ENCODE data around the gene KRTAP10-2.
A peak's percentile ranks its signal among the peaks of the same experiment; 100 is the strongest.
"Not testable (repeated sequence)": the region's sequence is repeated elsewhere in the genome, so short reads cannot be mapped to it uniquely, and the experiment has no call there.

KRTAP10-2 gene

DNA sequence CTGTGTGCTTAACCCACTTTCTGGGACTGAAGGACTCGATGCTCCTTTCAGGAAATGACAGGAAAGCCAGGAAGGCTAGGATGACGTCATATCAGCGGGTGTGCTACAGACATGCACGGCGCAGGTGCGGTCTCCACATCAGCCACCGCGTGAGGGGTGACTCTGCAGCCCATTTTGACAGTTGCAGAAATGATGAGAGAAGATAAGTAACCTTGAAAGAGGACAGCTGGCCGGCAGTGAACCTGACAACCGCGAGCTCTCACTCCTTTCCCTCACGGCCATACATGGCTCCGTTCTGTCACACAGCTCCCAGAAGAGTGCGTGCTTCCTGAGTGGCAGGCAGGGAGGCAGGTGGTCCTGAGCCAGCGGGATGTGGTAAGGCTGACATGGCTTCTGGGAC, 30.8 kb upstream of the KRTAP10-2 start:
- DNase-seq, result no peak

DNA sequence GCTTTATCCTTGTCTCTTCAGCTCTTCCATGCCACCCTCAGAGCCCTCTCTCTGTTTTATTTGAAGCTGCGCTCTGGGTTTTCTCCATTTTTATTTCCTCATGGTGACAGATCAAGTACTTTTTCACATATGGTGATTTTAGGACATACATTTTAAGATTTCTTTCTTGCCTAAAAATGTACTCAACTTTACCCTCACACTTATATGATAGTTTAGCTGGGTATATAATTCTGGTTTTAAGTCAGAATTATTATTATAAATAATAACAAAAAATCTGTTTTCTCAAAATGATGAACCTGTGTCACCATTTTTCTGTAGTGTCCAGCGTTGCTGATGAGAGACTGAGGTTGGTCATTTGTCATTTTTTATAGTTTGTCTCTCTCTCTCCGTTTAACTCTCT, 29.9 kb upstream of the KRTAP10-2 start:
- DNase-seq, result no peak

DNA sequence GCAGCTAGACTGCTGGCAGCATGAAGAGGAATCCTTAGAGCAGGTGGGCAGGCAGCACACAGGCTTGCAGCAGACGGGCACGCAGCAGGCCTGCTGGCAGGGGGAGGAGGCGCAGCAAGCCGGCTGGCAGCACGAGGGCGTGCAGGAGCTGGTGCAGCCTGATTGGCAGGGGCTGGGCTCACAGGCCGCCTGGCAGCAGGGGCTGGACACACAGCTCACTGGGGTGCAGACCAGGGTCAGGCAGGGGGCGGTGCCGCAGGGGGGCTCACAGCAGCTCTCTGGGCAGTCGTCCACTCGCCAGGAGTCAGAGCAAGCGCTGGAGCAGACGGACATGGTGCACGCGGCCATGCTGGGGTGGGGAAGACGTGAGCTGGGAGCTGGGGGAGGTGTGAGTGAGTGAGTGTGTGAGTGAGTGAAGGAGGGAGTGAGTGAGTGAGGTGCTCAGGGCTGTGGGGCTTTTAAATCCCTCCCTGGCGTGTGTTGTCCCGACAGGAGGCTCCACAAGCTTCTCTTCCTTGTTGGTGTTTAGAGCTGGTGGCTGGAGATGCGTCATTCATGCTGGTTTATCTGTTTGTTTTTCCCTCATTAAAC, 29.0 kb upstream of the KRTAP10-2 start, which contains the start of gene KRTAP10-5:
Gene KRTAP10-5 (minus strand): TSS at position 374 of the 591 bp plus-strand sequence. CDS start 26 bp downstream, at position 348.
- DNase-seq, result not testable (repeated sequence)

DNA sequence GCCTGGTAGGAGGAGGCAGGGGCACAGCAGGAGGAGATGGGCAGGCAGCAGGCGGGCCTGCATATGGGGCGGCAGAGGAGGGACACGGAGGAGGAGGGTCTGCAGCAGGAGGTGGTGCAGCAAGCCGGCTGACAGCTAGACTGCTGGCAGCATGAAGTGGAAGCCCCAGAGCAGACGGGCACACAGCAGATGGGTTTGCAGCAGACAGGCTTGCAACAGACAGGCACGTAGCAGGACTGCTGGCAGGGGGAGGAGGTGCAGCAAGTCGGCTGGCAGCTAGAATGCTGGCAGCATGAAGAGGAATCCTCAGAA, 28.5 kb upstream of the KRTAP10-2 start:
- no peak for DNase-seq

DNA sequence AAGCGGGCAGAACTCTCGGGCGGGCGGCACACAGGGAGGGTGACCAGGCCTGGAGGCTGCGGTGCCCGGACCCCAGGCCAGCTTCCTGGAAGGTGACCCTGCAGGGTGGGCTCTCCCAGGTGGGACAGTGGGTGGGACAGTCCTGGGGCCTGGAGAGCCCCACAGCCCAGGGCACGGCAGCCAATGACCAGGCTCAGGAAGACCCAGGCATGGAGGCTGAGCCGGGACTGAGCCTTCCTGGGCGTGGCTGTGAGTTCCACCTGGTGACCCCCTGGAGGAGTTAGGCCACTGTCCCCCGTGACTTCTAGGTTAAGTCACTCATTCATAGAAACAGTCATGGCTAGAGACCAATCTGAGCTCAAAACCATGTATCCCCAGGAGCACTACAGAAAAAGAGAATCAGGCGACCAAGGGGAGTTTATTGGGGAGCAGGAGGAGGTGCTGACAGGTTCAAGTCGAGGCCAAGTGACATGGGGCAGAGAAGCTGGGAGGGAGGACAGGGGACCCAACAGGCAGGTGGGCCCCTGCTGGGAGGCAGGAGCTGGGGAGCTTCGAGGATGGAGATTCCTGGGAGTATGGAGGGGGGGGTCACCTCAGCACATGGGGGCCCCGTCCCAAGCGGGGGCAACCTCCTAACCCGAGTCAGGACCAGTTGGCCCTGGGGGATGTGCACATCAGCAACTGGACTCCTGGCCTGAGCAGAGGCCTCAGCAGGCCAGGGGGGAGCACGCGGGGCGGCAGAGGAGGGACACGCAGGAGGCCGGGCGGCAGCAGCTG, 27.9 kb upstream of the KRTAP10-2 start:
- DNase-seq, result no peak

DNA sequence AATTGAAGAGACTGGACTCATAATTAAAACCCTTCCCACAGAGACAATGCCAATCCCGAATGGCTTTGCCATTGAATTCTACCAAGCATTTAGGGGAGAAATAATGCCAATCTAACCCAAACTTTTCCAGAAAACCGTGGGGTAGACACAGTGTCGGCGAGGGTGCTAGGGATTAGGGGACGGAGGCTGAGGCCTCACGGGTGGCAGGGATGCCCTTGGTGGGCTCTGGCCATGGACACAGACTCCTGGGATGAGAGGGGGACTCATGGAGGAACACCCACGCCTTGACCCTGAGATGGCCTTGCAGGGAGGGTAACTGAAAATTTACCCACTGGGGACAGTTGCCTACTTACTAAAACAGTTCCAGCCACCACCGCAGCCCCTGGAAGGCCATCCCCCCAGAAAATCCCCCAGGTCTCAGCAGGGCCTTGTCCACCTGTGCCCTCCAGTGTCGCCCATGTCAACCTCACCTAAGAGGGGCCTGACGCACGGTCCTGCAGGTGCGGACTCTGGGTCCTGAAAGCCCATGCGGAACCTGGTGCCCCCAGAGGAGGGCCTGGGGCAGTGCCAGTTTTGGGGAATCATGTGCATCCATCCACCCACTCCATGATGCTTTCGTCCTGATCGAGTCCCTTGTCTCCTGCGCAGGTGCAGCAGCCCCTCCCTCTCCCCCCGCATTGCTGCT, 27.2 kb upstream of the KRTAP10-2 start:
- DNase-seq, result no peak

DNA sequence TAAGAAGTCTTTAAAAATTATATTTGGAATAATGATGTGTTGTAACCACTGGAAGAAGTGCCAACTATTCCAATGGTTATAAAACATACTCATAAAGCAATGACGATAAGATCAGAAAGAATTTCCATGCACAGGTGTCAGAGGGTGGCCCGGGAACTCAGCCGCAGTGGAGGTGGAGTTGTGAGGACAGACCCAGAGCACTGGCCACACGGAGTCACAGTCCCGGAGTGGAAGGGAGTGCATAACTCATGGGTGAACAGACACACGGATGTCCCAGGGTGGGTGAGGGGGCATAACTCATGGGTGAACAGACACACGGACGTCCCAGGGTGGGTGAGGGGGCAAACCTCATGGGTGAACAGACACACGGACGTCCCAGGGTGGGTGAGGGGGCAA, 24.7 kb upstream of the KRTAP10-2 start:
- DNase-seq, result no peak

DNA sequence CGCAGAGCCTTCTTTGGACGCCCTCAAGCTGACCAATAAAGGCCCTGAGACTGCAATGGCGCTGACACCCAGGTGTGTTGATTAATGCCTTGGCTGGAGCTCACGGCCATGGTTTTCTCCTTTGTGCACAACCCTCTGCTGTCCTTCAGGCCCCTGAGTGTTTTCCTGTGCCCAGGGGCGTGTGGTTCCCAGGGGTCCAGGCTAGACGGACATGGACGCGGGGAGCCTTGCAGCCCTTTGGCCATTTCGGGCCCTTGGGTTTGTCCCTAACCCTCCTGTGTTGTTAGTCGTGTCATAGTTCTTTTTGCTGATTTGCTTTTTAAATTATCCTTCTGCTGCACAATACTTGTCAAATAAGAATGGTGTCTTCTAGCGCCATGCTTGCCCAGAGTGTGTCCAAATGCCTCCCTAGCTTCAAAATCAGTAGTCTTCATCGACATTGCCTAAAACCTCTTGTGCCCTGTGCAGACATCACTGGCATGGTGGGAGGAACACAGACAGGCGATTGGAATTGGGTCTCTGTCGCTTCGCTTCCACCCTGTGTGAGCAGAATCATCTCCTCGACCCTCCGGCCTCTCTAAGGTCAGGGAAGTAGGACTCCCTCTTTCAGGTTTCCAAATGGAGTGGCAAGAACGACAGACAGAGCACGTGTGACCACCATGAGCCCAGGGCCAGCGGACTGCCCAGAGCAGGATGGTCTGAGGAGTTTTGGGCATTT, 24.2 kb upstream of the KRTAP10-2 start:
- no peak for DNase-seq

DNA sequence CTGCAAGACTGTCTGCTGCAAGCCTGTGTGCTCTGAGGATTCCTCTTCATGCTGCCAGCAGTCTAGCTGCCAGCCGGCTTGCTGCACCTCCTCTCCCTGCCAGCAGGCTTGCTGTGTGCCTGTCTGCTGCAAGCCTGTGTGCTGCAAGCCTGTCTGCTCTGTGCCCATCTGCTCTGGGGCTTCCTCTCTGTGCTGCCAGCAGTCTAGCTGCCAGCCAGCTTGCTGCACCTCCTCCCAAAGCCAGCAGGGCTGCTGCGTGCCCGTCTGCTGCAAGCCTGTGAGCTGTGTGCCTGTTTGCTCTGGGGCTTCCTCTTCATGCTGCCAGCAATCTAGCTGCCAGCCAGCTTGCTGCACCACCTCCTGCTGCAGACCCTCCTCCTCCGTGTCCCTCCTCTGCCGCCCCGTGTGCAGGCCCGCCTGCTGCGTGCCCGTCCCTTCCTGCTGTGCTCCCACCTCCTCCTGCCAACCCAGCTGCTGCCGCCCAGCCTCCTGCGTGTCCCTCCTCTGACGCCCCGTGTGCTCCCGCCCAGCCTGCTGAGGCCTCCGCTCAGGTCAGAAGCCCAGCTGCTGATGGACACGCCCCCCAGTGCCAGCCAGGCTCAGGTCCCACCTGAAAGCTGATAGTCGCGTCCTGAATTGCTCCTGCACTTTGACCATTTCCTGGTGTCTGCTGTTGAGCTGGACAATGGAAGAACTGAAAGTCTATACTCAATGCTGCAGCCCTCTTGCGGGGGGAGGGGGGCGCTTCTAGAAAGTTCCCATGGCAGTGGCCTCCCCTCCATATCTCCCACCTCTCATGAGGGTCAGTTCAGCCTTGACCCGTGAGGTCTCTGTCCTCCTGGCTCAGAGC, 23.4 kb upstream of the KRTAP10-2 start:
- no peak for DNase-seq

DNA sequence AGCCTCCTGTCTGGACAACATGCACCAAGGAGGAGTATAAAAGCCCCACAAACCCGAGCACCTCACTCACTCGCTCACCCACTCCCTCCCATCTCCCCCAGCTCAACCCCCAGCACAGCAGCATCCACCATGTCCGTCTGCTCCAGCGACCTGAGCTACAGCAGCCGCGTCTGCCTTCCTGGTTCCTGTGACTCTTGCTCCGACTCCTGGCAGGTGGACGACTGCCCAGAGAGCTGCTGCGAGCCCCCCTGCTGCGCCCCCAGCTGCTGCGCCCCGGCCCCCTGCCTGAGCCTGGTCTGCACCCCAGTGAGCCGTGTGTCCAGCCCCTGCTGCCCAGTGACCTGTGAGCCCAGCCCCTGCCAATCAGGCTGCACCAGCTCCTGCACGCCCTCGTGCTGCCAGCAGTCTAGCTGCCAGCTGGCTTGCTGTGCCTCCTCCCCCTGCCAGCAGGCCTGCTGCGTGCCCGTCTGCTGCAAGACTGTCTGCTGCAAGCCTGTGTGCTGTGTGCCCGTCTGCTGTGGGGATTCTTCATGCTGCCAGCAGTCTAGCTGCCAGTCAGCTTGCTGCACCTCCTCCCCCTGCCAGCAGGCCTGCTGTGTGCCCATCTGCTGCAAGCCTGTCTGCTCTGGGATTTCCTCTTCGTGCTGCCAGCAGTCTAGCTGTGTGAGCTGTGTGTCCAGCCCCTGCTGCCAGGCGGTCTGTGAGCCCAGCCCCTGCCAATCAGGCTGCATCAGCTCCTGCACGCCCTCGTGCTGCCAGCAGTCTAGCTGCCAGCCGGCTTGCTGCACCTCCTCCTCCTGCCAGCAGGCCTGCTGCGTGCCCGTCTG, 22.5 kb upstream of the KRTAP10-2 start, which contains the start of gene KRTAP10-4:
Gene KRTAP10-4 (plus strand): TSS at position 100 of the 827 bp plus-strand sequence. CDS start 30 bp downstream, at position 130.
- DNase-seq, result not testable (repeated sequence)

DNA sequence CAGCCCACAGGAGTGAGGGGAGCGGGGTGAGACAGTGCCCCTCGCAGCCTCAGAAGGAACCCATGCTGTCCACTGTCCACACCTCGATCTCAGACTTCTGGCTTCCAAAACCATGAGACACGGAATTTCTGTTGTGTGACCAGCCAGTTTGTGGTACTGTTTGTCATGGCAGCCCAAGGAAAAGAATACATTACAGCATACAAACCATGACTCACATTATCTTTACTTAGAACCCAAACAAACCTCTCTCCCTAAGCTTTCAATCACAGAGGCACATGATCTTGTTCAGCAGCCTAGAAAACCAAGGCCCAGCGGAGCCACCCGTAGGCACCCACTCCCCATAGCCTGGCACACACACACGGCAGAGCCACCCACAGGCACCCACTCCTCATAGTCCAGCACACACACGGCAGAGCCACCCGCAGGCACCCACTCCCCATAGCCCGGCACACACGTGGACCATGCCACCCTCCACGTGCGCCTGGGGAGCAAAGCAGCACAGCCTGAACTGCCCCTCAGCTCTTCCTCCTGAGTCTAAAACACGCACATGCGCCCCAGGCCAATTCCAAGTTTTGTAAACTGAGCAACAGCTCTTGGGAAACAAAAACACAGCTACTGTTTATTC, 21.8 kb upstream of the KRTAP10-2 start:
- DNase-seq, result no peak

DNA sequence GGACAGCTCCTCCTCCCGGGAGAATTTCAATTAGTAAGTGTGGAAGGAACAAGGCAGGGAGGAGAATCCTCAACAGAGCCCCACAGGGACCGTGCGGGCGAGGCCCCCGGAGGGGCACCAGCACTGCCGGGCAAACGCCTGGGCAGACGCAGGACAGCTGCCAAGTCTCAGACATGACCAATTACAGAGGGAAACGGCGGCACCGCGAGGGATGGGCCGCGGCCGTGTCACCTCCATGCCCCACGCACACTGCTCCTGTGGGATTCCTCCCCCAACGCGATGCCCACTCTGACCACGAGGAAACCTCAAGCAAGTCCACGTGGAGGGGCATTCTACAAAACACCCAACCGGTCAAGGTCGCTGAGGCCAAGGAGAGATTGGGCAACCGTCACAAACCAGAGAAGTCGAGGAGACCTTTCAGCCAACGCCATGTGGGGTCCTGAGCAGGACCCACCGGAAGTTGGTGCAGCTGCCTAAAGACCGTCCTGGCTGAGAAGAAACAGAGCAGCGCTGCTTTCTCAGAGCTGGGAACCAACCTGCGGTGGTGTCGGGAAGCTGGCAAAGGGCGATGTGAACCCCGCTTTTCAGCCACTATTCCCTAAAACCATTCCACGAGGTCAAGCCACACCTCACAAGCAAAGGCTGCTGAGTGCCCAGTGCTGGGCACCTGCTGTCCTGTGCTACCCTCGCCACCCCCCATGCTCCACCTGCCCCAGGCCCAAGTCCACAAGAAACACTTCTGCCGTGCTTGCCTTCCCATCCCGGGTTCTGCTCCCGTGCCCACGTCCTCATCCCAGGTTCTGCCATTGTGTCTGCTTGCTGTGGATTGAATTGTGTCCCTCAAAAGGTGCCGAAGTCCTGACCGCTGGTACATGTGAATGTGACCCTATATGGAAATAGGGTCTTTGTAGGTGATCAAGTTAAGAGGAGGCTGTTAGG, 20.8 kb upstream of the KRTAP10-2 start:
- DNase-seq, result no peak

DNA sequence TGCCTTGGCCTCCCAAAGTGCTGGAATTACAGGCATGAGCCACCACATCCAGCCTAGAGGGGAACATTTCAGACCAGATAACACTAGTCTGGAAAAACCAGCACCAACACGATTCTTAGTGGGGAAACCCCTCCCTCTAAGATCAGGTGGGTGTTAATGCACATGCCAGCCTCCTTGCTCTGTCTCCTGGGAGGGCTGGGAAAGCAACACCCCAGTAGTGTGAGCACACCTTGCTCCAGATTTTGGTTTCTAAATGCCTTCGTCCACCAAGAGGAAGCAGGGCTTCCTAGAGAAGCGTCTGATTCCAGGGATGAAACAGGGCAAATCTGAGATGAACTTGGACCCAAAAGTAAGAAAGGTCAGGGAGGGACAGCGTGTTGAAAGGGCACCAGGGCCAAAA, 20.0 kb upstream of the KRTAP10-2 start:
- DNase-seq, result no peak

DNA sequence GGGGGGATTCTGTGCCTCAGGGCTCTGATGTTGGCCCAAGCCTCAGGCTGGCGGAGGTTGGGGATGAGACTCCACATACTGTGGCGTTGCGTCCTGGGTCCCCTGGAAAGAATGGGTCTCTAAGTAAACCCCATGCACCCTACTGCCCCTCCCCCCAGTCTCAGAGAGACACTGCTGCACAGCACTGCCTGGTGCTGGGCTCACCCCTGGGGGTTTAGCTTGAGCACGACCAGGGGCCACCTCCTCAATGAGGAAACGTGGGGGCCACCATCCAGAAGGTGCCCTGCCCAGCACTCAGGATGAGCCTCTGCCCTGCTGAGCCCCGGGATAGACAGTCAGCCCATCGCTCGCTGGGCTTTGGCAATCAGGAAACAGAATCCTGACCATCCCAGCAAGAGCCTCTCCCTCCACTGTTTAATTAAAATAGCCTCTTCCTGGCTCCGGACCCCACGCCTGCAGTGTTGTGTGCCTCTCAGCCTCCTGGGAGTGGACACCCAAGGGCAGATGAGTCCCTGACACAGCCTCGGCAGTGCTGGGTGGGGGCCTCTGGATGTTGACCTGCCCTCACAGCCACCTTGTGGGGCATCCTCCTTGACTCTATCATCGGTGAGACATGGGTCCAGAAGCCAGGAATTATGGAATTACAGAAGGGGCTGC, 18.7 kb upstream of the KRTAP10-2 start:
- DNase-seq, result no peak

DNA sequence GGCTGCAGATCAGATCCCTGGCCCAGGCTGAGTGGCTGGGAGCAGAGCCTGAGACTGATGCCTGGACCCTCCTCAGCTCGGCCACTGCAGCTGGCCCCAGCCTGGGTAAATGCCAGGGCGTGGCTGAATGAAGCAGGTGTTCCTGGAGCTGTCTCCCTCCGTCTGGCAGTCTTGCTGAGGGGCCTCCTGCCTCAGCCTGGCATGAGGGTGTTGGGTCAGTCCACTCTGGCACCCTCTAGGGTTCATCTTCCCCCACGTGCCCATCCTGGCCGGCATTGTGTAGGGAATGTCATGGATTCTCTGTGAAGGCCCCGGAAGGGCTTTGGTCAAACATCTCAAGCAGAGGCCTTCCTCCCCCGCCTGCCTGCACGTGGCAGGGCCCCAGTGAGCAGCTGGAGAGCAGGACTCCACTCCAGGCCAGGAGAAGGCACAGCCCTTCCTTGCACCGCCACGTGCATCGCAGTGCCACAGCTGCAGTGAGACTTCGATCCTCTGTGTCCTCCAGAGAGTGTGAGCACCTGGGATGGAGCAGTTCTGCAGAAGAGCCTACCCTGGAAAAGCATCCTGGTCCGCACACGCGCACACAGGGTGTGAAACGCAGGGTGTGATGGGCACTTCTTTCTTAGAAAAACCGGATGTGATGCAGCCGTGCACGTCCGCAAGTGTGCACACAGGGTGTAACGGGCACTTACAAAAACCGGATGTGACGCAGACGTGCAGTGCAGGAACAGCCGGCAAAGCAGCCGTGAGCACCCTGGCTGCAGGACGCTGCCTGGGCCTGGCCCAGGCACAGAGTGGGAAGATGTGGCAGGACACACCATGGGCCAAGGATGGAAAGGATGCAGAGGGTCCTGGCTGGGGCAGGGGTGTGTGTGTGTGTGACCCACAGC, 17.6 kb upstream of the KRTAP10-2 start:
- no peak for DNase-seq

DNA sequence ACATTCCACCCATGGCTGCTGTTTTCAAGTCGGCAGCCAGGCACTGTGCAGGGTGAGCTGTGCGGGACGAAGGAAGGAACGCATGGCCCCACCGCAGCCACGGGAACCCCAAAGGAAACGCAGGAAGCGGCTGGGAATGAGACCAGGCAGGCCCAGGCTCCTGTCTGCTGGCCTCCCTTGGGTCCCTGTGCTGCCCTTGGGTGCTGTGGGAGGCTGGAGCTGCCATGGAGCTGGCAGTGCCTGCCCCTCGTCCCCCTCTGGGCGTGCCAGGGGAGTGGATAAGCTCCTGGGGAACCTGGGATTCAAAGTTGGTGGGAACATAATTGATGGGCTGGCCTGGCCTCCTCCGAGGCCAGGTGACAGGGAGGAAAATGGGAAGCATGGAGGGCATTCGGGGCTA, 17.0 kb upstream of the KRTAP10-2 start:
- DNase-seq, result no peak

DNA sequence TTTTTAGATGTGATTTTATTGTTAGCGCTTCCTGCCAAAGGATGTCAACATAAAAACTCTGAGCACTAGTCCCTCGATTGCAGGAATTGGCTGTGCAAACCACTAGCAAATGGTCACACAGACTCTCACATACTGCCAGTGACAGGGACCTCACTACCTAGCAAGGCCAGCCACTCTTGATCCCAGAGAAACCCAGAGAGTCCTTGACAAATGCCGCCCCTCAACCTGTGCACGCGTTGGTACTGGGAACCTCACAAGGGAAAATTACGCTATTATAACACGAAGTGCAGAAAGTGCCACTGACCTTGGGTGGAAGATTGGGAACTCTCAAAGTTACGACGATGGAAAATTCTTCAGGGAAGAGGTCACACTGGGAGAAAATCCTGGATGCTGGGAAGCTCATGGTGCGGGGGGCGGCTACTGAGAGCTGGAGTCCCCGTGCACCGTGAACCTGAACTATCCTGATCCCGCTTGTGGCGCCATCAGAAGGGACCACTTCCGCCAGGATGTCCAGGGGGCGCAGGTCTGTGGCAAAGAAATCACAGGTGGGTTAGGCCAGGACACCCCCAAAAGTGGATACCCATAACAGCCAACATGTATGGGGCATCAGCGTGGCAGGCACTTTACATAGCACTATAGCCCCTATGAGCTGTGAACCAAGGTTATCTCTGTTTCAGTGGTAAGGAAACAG, 16.3 kb upstream of the KRTAP10-2 start:
- DNase-seq, result no peak

DNA sequence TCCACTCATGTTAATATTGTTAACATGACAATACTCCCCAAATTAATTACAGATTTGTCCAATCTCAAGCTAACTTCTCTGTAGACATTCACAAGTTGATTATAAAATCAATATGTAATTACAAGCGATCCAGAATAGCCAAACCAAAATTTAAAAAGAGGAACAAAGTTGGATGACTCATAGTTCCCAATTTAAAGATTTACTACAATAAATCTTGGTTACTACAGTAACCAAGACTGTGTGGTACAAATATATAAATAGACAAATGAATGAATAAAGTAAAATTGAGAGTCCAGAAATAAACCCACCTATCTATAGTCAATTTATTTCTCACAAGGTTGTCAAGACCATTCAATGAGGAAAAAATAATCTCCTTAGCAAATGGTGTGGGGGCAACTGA, 15.1 kb upstream of the KRTAP10-2 start:
- peak in 1 of 2 donors; percentile 10 for DNase-seq

All from bone marrow (tissue), 2 donors.